Measurements from ENCODE around the gene MRPL51. TPM values are rescaled to one million over a fixed set of nuclear protein-coding genes. Genes with fewer than 3 reads are reported as not detected.

MRPL51 gene
- total RNA-seq, 2 experiments from 2014 or later: 152 to 338 TPM

- ChIA-PET CTCF (ENCODE audit: unreplicated experiment) (no interaction called here), POLR2A (interaction anchor here (1.1 kb wide), 2 partner anchors 10 to 22 kb away, joined by 6 to 7 read pairs; partner anchors contain the start of gene GAPDH)
- Histone ChIP-seq H4K20me1 (ENCODE audit: insufficient read depth, low read length) (no peaks in the 10 kb centered on the region), H3K4me3 (ENCODE audit: low read depth, low read length, poor library complexity, severe bottlenecking) (no peak overlapping the region), H2AFZ (ENCODE audit: low read length) (no peak overlapping the region), H3K9me2 (ENCODE audit: insufficient read depth, low read length) (no peaks in the 10 kb centered on the region), H3K36me3 (ENCODE audit: insufficient read depth, low read length) (peaks cover 99% of the 10 kb centered on the region), H3K27ac (ENCODE audit: low read depth, low read length, poor library complexity, severe bottlenecking) (no peak overlapping the region), H3K4me2 (ENCODE audit: low read length) (no peak overlapping the region), H3K9me3 (ENCODE audit: low read length) (no peaks in the 10 kb centered on the region), H3K79me2 (ENCODE audit: insufficient read depth, low read depth, low read length) (no peaks in the 10 kb centered on the region), H3K4me1 (ENCODE audit: insufficient read depth, low read length, poor library complexity, severe bottlenecking) (no peaks in the 10 kb centered on the region)
- intact Hi-C loops (cut with micrococcal nuclease; ENCODE audit: unreplicated experiment): no loop called here
- no peak for TF ChIP-seq EZH2phosphoT487 (IDR thresholded peaks at IDR 0.05; ENCODE audit: borderline replicate concordance, low read depth, low read length)
- TF ChIP-seq, protein P1, sequence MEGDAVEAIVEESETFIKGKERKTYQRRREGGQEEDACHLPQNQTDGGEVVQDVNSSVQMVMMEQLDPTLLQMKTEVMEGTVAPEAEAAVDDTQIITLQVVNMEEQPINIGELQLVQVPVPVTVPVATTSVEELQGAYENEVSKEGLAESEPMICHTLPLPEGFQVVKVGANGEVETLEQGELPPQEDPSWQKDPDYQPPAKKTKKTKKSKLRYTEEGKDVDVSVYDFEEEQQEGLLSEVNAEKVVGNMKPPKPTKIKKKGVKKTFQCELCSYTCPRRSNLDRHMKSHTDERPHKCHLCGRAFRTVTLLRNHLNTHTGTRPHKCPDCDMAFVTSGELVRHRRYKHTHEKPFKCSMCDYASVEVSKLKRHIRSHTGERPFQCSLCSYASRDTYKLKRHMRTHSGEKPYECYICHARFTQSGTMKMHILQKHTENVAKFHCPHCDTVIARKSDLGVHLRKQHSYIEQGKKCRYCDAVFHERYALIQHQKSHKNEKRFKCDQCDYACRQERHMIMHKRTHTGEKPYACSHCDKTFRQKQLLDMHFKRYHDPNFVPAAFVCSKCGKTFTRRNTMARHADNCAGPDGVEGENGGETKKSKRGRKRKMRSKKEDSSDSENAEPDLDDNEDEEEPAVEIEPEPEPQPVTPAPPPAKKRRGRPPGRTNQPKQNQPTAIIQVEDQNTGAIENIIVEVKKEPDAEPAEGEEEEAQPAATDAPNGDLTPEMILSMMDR (conservative IDR thresholded peaks at IDR 0.05; ENCODE audit: low read length): no peak
- BruUV-seq (replicated peaks): no TSS peak
- no peak for DNase-seq (ENCODE audit: low spot score)
Measured at GRCh38 chr12:6524648-6525047, 31.6 kb upstream of the MRPL51 start.

GRCh38 chr12:6523708-6524107, 30.6 kb upstream of the MRPL51 start:
- no peaks in the 10 kb centered on the region for H3K9me3 ChIP-seq (ENCODE audit: low read length)
- DNase-seq (ENCODE audit: low spot score): no peak
- POLR2A ChIA-PET: interaction anchor here (0.6 to 1.1 kb wide), 4 partner anchors 11 to 121 kb away, joined by 3 to 7 read pairs (median 6); partner anchors contain the start of gene GAPDH
- no peaks in the 10 kb centered on the region for H4K20me1 ChIP-seq (ENCODE audit: insufficient read depth, low read length)
- H3K4me3 ChIP-seq (ENCODE audit: low read depth, low read length, poor library complexity, severe bottlenecking): no peak overlapping the region
- no peaks in the 10 kb centered on the region for H3K4me1 ChIP-seq (ENCODE audit: insufficient read depth, low read length, poor library complexity, severe bottlenecking)
- no peaks in the 10 kb centered on the region for H3K79me2 ChIP-seq (ENCODE audit: insufficient read depth, low read depth, low read length)
- H3K9me2 ChIP-seq (ENCODE audit: insufficient read depth, low read length): no peaks in the 10 kb centered on the region
- no TSS peak for BruUV-seq (replicated peaks)
- intact Hi-C loops (cut with micrococcal nuclease; ENCODE audit: unreplicated experiment): no loop called here
- no peak overlapping the region for H3K4me2 ChIP-seq (ENCODE audit: low read length)
- no peak overlapping the region for H2AFZ ChIP-seq (ENCODE audit: low read length)
- CTCF ChIA-PET (ENCODE audit: unreplicated experiment): no interaction called here
- H3K36me3 ChIP-seq (ENCODE audit: insufficient read depth, low read length): peaks cover 99% of the 10 kb centered on the region
- no peak overlapping the region for H3K27ac ChIP-seq (ENCODE audit: low read depth, low read length, poor library complexity, severe bottlenecking)
- TF ChIP-seq EZH2phosphoT487 (IDR thresholded peaks at IDR 0.05; ENCODE audit: borderline replicate concordance, low read depth, low read length): no peak
- TF ChIP-seq, protein P1 (conservative IDR thresholded peaks at IDR 0.05; ENCODE audit: low read length): no peak

DNA sequence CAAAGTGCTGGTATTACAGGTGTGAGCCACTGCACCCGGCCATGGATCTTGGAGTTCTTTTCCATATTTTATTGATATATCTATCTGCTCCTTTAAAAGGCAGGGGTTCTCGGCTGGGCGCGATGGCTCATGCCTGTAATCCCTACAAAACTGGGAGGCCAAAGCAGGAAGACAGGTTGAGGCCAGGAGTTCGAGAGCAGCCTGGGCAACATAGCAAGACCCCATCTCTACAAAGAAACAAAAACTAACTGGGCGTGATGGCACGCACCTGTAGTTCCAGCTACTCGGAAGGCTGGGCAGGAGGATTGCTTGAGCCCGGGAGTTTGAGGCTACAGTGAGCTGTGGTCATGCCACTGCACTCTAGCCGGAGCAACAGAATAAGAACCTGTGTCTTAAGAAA, 29.1 kb upstream of the MRPL51 start:
- no peaks in the 10 kb centered on the region for H3K4me1 ChIP-seq (ENCODE audit: insufficient read depth, low read length, poor library complexity, severe bottlenecking)
- CTCF ChIA-PET (ENCODE audit: unreplicated experiment): no interaction called here
- POLR2A ChIA-PET: no interaction called here
- H3K9me2 ChIP-seq (ENCODE audit: insufficient read depth, low read length): no peaks in the 10 kb centered on the region
- no peak overlapping the region for H3K4me3 ChIP-seq (ENCODE audit: low read depth, low read length, poor library complexity, severe bottlenecking)
- intact Hi-C loops (cut with micrococcal nuclease; ENCODE audit: unreplicated experiment): no loop called here
- H3K36me3 ChIP-seq (ENCODE audit: insufficient read depth, low read length): peaks cover 99% of the 10 kb centered on the region
- H3K27ac ChIP-seq (ENCODE audit: low read depth, low read length, poor library complexity, severe bottlenecking): no peak overlapping the region
- no peak overlapping the region for H2AFZ ChIP-seq (ENCODE audit: low read length)
- no peaks in the 10 kb centered on the region for H4K20me1 ChIP-seq (ENCODE audit: insufficient read depth, low read length)
- DNase-seq (ENCODE audit: low spot score): no peak
- H3K4me2 ChIP-seq (ENCODE audit: low read length): no peak overlapping the region
- no peaks in the 10 kb centered on the region for H3K9me3 ChIP-seq (ENCODE audit: low read length)
- no TSS peak for BruUV-seq (replicated peaks)
- no peak for TF ChIP-seq EZH2phosphoT487 (IDR thresholded peaks at IDR 0.05; ENCODE audit: borderline replicate concordance, low read depth, low read length)
- no peaks in the 10 kb centered on the region for H3K79me2 ChIP-seq (ENCODE audit: insufficient read depth, low read depth, low read length)

All from OCI-LY7 (cell line).